GM04504 (cell line): Measurements from ENCODE around the gene ERG.
A peak's percentile ranks its signal among the peaks of the same experiment; 100 is the strongest.

Experiments used
- DNase-seq: peaks from one replicate; pipeline ENCODE4 v3.0.0-alpha.2; 2012; ENCODE audit warnings: low read depth

The ERG gene

GRCh38 chr21:38389896-38390295, 108.4 kb downstream of the ERG start:
- DNase-seq, result no peak

GRCh38 chr21:38389354-38389676, 109.0 kb downstream of the ERG start:
- no peak for DNase-seq

GRCh38 chr21:38388647-38389353, 109.5 kb downstream of the ERG start:
- no peak for DNase-seq

- DNase-seq, result no peak
These were observed 110.1 kb downstream of the ERG start for GRCh38 chr21:38388203-38388602.

- DNase-seq, result no peak
These were observed 111.3 kb downstream of the ERG start for GRCh38 chr21:38386967-38387366.

GRCh38 chr21:38385427-38386175, 112.7 kb downstream of the ERG start:
- no peak for DNase-seq

GRCh38 chr21:38384675-38385426, 113.4 kb downstream of the ERG start:
- no peak for DNase-seq

- no peak for DNase-seq
These were observed 114.1 kb downstream of the ERG start for GRCh38 chr21:38384238-38384560.

- no peak for DNase-seq
These were observed 114.7 kb downstream of the ERG start for GRCh38 chr21:38383411-38384237.

GRCh38 chr21:38380481-38381137, 117.7 kb downstream of the ERG start:
- DNase-seq, result peak; percentile 3

GRCh38 chr21:38379147-38379546, 119.1 kb downstream of the ERG start:
- no peak for DNase-seq

GRCh38 chr21:38377165-38378088, 120.8 kb downstream of the ERG start:
- DNase-seq, result no peak

- no peak for DNase-seq
These were observed 121.6 kb downstream of the ERG start for GRCh38 chr21:38376693-38377092.

GRCh38 chr21:38376235-38376634, 122.0 kb downstream of the ERG start:
- no peak for DNase-seq

GRCh38 chr21:38367646-38368045, 130.6 kb downstream of the ERG start:
- no peak for DNase-seq

GRCh38 chr21:38365521-38365920, 132.8 kb downstream of the ERG start:
- DNase-seq, result no peak

- DNase-seq, result no peak
These were observed 134.6 kb downstream of the ERG start for GRCh38 chr21:38363693-38364092.

- DNase-seq, result no peak
These were observed 137.0 kb downstream of the ERG start for GRCh38 chr21:38361324-38361723.

- no peak for DNase-seq
These were observed 138.4 kb downstream of the ERG start for GRCh38 chr21:38359835-38360234.

GRCh38 chr21:38359090-38359489, 139.2 kb downstream of the ERG start:
- no peak for DNase-seq

- DNase-seq, result no peak
These were observed 139.6 kb downstream of the ERG start for GRCh38 chr21:38358666-38359065.
